ENCODE measurements around the gene TMIGD3.

Gene TMIGD3

GRCh38 chr1:111484391-111485026 lies 18.9 kb downstream of the TMIGD3 start:
- H3K36me3 ChIP-seq (ENCODE audit: insufficient read depth, low read length): no peaks in the 10 kb centered on the region
- no peaks in the 10 kb centered on the region for H3K27me3 ChIP-seq (ENCODE audit: control insufficient read depth in 1 of 2, insufficient read depth in 2 of 2, low read length in 2 of 2)
- no peaks in the 10 kb centered on the region for H3K9me3 ChIP-seq (ENCODE audit: low read length)
- H3K4me3 ChIP-seq (ENCODE audit: low read depth in 1 of 2, low read length in 2 of 2): no peak overlapping the region
- no peak overlapping the region for H3K27ac ChIP-seq (ENCODE audit: low read depth, low read length)
- H3K4me1 ChIP-seq (ENCODE audit: insufficient read depth, low read length): peaks cover 8% of the 10 kb centered on the region
- no peak overlapping the region for H3K9ac ChIP-seq (ENCODE audit: low read length)

GRCh38 chr1:111483876-111484275 lies 19.6 kb downstream of the TMIGD3 start:
- Histone ChIP-seq H3K27ac (ENCODE audit: low read depth, low read length) (no peak overlapping the region), H3K4me1 (ENCODE audit: insufficient read depth, low read length) (peaks cover 8% of the 10 kb centered on the region), H3K36me3 (ENCODE audit: insufficient read depth, low read length) (no peaks in the 10 kb centered on the region), H3K4me3 (ENCODE audit: low read depth in 1 of 2, low read length in 2 of 2) (no peak overlapping the region), H3K9ac (ENCODE audit: low read length) (no peak overlapping the region), H3K9me3 (ENCODE audit: low read length) (no peaks in the 10 kb centered on the region), H3K27me3 (ENCODE audit: control insufficient read depth in 1 of 2, insufficient read depth in 2 of 2, low read length in 2 of 2) (no peaks in the 10 kb centered on the region)

GRCh38 chr1:111483166-111483565 lies 20.3 kb downstream of the TMIGD3 start:
- no peak overlapping the region for H3K9ac ChIP-seq (ENCODE audit: low read length)
- peaks cover 8% of the 10 kb centered on the region for H3K4me1 ChIP-seq (ENCODE audit: insufficient read depth, low read length)
- H3K27me3 ChIP-seq (ENCODE audit: control insufficient read depth in 1 of 2, insufficient read depth in 2 of 2, low read length in 2 of 2): no peaks in the 10 kb centered on the region
- no peak overlapping the region for H3K4me3 ChIP-seq (ENCODE audit: low read depth in 1 of 2, low read length in 2 of 2)
- H3K36me3 ChIP-seq (ENCODE audit: insufficient read depth, low read length): no peaks in the 10 kb centered on the region
- H3K27ac ChIP-seq (ENCODE audit: low read depth, low read length): no peak overlapping the region
- H3K9me3 ChIP-seq (ENCODE audit: low read length): no peaks in the 10 kb centered on the region

- H3K4me1 ChIP-seq (ENCODE audit: insufficient read depth, low read length): peaks cover 8% of the 10 kb centered on the region
- peak overlapping the region; percentile 16 for H3K27ac ChIP-seq (ENCODE audit: low read depth, low read length)
- H3K4me3 ChIP-seq (ENCODE audit: low read depth in 1 of 2, low read length in 2 of 2): no peak overlapping the region
- no peaks in the 10 kb centered on the region for H3K27me3 ChIP-seq (ENCODE audit: control insufficient read depth in 1 of 2, insufficient read depth in 2 of 2, low read length in 2 of 2)
- no peaks in the 10 kb centered on the region for H3K36me3 ChIP-seq (ENCODE audit: insufficient read depth, low read length)
- no peaks in the 10 kb centered on the region for H3K9me3 ChIP-seq (ENCODE audit: low read length)
- no peak overlapping the region for H3K9ac ChIP-seq (ENCODE audit: low read length)
These were observed 21.8 kb downstream of the TMIGD3 start for GRCh38 chr1:111481387-111482221.

- peaks cover 8% of the 10 kb centered on the region for H3K4me1 ChIP-seq (ENCODE audit: insufficient read depth, low read length)
- H3K27me3 ChIP-seq (ENCODE audit: control insufficient read depth in 1 of 2, insufficient read depth in 2 of 2, low read length in 2 of 2): no peaks in the 10 kb centered on the region
- no peaks in the 10 kb centered on the region for H3K36me3 ChIP-seq (ENCODE audit: insufficient read depth, low read length)
- no peak overlapping the region for H3K9ac ChIP-seq (ENCODE audit: low read length)
- H3K27ac ChIP-seq (ENCODE audit: low read depth, low read length): no peak overlapping the region
- no peaks in the 10 kb centered on the region for H3K9me3 ChIP-seq (ENCODE audit: low read length)
- H3K4me3 ChIP-seq (ENCODE audit: low read depth in 1 of 2, low read length in 2 of 2): no peak overlapping the region
These were observed 22.8 kb downstream of the TMIGD3 start for GRCh38 chr1:111480674-111481073.

- Histone ChIP-seq H3K9me3 (ENCODE audit: low read length) (no peaks in the 10 kb centered on the region), H3K4me3 (ENCODE audit: low read depth in 1 of 2, low read length in 2 of 2) (no peak overlapping the region), H3K27me3 (ENCODE audit: control insufficient read depth in 1 of 2, insufficient read depth in 2 of 2, low read length in 2 of 2) (no peaks in the 10 kb centered on the region), H3K36me3 (ENCODE audit: insufficient read depth, low read length) (peaks cover under 1% of the 10 kb centered on the region), H3K9ac (ENCODE audit: low read length) (no peak overlapping the region), H3K4me1 (ENCODE audit: insufficient read depth, low read length) (peaks cover 2% of the 10 kb centered on the region), H3K27ac (ENCODE audit: low read depth, low read length) (no peak overlapping the region)
These were observed 26.6 kb downstream of the TMIGD3 start for GRCh38 chr1:111476761-111477309.

GRCh38 chr1:111476214-111476613 lies 27.2 kb downstream of the TMIGD3 start:
- Histone ChIP-seq H3K4me1 (ENCODE audit: insufficient read depth, low read length) (no peaks in the 10 kb centered on the region), H3K9me3 (ENCODE audit: low read length) (no peaks in the 10 kb centered on the region), H3K27ac (ENCODE audit: low read depth, low read length) (no peak overlapping the region), H3K4me3 (ENCODE audit: low read depth in 1 of 2, low read length in 2 of 2) (no peak overlapping the region), H3K9ac (ENCODE audit: low read length) (no peak overlapping the region), H3K27me3 (ENCODE audit: control insufficient read depth in 1 of 2, insufficient read depth in 2 of 2, low read length in 2 of 2) (no peaks in the 10 kb centered on the region), H3K36me3 (ENCODE audit: insufficient read depth, low read length) (peaks cover 6% of the 10 kb centered on the region)

- no peak overlapping the region for H3K27ac ChIP-seq (ENCODE audit: low read depth, low read length)
- H3K36me3 ChIP-seq (ENCODE audit: insufficient read depth, low read length): peaks cover 11% of the 10 kb centered on the region
- H3K4me1 ChIP-seq (ENCODE audit: insufficient read depth, low read length): no peaks in the 10 kb centered on the region
- H3K27me3 ChIP-seq (ENCODE audit: control insufficient read depth in 1 of 2, insufficient read depth in 2 of 2, low read length in 2 of 2): no peaks in the 10 kb centered on the region
- no peak overlapping the region for H3K4me3 ChIP-seq (ENCODE audit: low read depth in 1 of 2, low read length in 2 of 2)
- H3K9ac ChIP-seq (ENCODE audit: low read length): no peak overlapping the region
- no peaks in the 10 kb centered on the region for H3K9me3 ChIP-seq (ENCODE audit: low read length)
These were observed 27.7 kb downstream of the TMIGD3 start for GRCh38 chr1:111475701-111476100.

GRCh38 chr1:111474521-111474920 lies 28.9 kb downstream of the TMIGD3 start:
- Histone ChIP-seq H3K4me3 (ENCODE audit: low read depth in 1 of 2, low read length in 2 of 2) (no peak overlapping the region), H3K9ac (ENCODE audit: low read length) (no peak overlapping the region), H3K4me1 (ENCODE audit: insufficient read depth, low read length) (no peaks in the 10 kb centered on the region), H3K9me3 (ENCODE audit: low read length) (no peaks in the 10 kb centered on the region), H3K27me3 (ENCODE audit: control insufficient read depth in 1 of 2, insufficient read depth in 2 of 2, low read length in 2 of 2) (no peaks in the 10 kb centered on the region), H3K36me3 (ENCODE audit: insufficient read depth, low read length) (peaks cover 14% of the 10 kb centered on the region), H3K27ac (ENCODE audit: low read depth, low read length) (no peak overlapping the region)

- Histone ChIP-seq H3K27me3 (ENCODE audit: control insufficient read depth in 1 of 2, insufficient read depth in 2 of 2, low read length in 2 of 2) (no peaks in the 10 kb centered on the region), H3K4me1 (ENCODE audit: insufficient read depth, low read length) (no peaks in the 10 kb centered on the region), H3K9me3 (ENCODE audit: low read length) (no peaks in the 10 kb centered on the region), H3K36me3 (ENCODE audit: insufficient read depth, low read length) (peaks cover 15% of the 10 kb centered on the region), H3K27ac (ENCODE audit: low read depth, low read length) (no peak overlapping the region), H3K9ac (ENCODE audit: low read length) (no peak overlapping the region), H3K4me3 (ENCODE audit: low read depth in 1 of 2, low read length in 2 of 2) (no peak overlapping the region)
These were observed 29.3 kb downstream of the TMIGD3 start for GRCh38 chr1:111474106-111474505.

- H3K27ac ChIP-seq (ENCODE audit: low read depth, low read length): no peak overlapping the region
- H3K4me1 ChIP-seq (ENCODE audit: insufficient read depth, low read length): no peaks in the 10 kb centered on the region
- H3K9me3 ChIP-seq (ENCODE audit: low read length): no peaks in the 10 kb centered on the region
- H3K9ac ChIP-seq (ENCODE audit: low read length): no peak overlapping the region
- H3K36me3 ChIP-seq (ENCODE audit: insufficient read depth, low read length): peaks cover 28% of the 10 kb centered on the region
- H3K27me3 ChIP-seq (ENCODE audit: control insufficient read depth in 1 of 2, insufficient read depth in 2 of 2, low read length in 2 of 2): no peaks in the 10 kb centered on the region
- H3K4me3 ChIP-seq (ENCODE audit: low read depth in 1 of 2, low read length in 2 of 2): no peak overlapping the region
These were observed 31.9 kb downstream of the TMIGD3 start for GRCh38 chr1:111471538-111471937.
